ENCODE measurements around the gene RABGEF1.
"Not testable (repeated sequence)": the region's sequence is repeated elsewhere in the genome, so short reads cannot be mapped to it uniquely, and the experiment has no call there.

The RABGEF1 gene

GRCh38 chr7:66776800-66777442 lies 36.4 kb downstream of the RABGEF1 start:
- Mint-ChIP-seq H3K27ac (no peak overlapping the region), H3K27me3 (ENCODE audit: low read depth) (no peaks in the 10 kb centered on the region), H3K36me3 (ENCODE audit: low read depth) (peaks cover 60% of the 10 kb centered on the region), H3K4me3 (no peak overlapping the region), H3K9me3 (no peaks in the 10 kb centered on the region), H3K4me1 (no peaks in the 10 kb centered on the region)
- TF ChIP-seq CTCF (IDR thresholded peaks at IDR 0.05; ENCODE audit: unreplicated experiment in 3 of 3) = no peak

- no peak overlapping the region for H3K27ac Mint-ChIP-seq
- H3K9me3 Mint-ChIP-seq = no peaks in the 10 kb centered on the region
- no peaks in the 10 kb centered on the region for H3K4me1 Mint-ChIP-seq
- no peak overlapping the region for H3K4me3 Mint-ChIP-seq
- H3K36me3 Mint-ChIP-seq (ENCODE audit: low read depth) = peaks cover 58% of the 10 kb centered on the region
- TF ChIP-seq CTCF (IDR thresholded peaks at IDR 0.05; ENCODE audit: unreplicated experiment in 3 of 3) = no peak
- H3K27me3 Mint-ChIP-seq (ENCODE audit: low read depth) = no peaks in the 10 kb centered on the region
Measured at GRCh38 chr7:66778201-66778600, 37.7 kb downstream of the RABGEF1 start.

- peaks cover 55% of the 10 kb centered on the region for H3K36me3 Mint-ChIP-seq (ENCODE audit: low read depth)
- TF ChIP-seq CTCF (IDR thresholded peaks at IDR 0.05; ENCODE audit: unreplicated experiment in 3 of 3) = no peak
- no peak overlapping the region for H3K4me3 Mint-ChIP-seq
- H3K9me3 Mint-ChIP-seq = no peaks in the 10 kb centered on the region
- no peaks in the 10 kb centered on the region for H3K27me3 Mint-ChIP-seq (ENCODE audit: low read depth)
- peak overlapping the region in 1 of 3 experiments; percentile 65 for H3K27ac Mint-ChIP-seq
- H3K4me1 Mint-ChIP-seq = no peaks in the 10 kb centered on the region
Measured at GRCh38 chr7:66779669-66780409, 39.3 kb downstream of the RABGEF1 start.

- peaks cover 62% of the 10 kb centered on the region for H3K36me3 Mint-ChIP-seq (ENCODE audit: low read depth)
- no peaks in the 10 kb centered on the region for H3K27me3 Mint-ChIP-seq (ENCODE audit: low read depth)
- H3K4me3 Mint-ChIP-seq = no peak overlapping the region
- no peak for TF ChIP-seq CTCF (IDR thresholded peaks at IDR 0.05; ENCODE audit: unreplicated experiment in 3 of 3)
- H3K9me3 Mint-ChIP-seq = no peaks in the 10 kb centered on the region
- peak overlapping the region in 1 of 3 experiments; percentile 24 for H3K27ac Mint-ChIP-seq
- H3K4me1 Mint-ChIP-seq = no peaks in the 10 kb centered on the region
Measured at GRCh38 chr7:66781408-66782090, 41.0 kb downstream of the RABGEF1 start.

GRCh38 chr7:66782875-66783274 lies 42.3 kb downstream of the RABGEF1 start:
- not testable (repeated sequence) for H3K4me3 Mint-ChIP-seq; H3K27ac Mint-ChIP-seq; H3K27me3 Mint-ChIP-seq (ENCODE audit: low read depth); H3K9me3 Mint-ChIP-seq; H3K4me1 Mint-ChIP-seq
- peaks cover 66% of the 10 kb centered on the region for H3K36me3 Mint-ChIP-seq (ENCODE audit: low read depth)

- peaks cover 63% of the 10 kb centered on the region for H3K36me3 Mint-ChIP-seq (ENCODE audit: low read depth)
- H3K27ac Mint-ChIP-seq; H3K27me3 Mint-ChIP-seq (ENCODE audit: low read depth); H3K4me1 Mint-ChIP-seq; H3K9me3 Mint-ChIP-seq; H3K4me3 Mint-ChIP-seq: not testable (repeated sequence)
Measured at GRCh38 chr7:66783887-66784595, 43.5 kb downstream of the RABGEF1 start.

Measured in nephron (organoid).